ENCODE results near the gene TPST1. TPM values are rescaled to one million over a fixed set of nuclear protein-coding genes. Genes with fewer than 3 reads are reported as not detected.

The TPST1 gene
- 5.6 to 8.2 TPM (median 7.1 TPM) in 5 replicates for total RNA-seq (2022; extraction: Qiagen RNA extraction)

DNA sequence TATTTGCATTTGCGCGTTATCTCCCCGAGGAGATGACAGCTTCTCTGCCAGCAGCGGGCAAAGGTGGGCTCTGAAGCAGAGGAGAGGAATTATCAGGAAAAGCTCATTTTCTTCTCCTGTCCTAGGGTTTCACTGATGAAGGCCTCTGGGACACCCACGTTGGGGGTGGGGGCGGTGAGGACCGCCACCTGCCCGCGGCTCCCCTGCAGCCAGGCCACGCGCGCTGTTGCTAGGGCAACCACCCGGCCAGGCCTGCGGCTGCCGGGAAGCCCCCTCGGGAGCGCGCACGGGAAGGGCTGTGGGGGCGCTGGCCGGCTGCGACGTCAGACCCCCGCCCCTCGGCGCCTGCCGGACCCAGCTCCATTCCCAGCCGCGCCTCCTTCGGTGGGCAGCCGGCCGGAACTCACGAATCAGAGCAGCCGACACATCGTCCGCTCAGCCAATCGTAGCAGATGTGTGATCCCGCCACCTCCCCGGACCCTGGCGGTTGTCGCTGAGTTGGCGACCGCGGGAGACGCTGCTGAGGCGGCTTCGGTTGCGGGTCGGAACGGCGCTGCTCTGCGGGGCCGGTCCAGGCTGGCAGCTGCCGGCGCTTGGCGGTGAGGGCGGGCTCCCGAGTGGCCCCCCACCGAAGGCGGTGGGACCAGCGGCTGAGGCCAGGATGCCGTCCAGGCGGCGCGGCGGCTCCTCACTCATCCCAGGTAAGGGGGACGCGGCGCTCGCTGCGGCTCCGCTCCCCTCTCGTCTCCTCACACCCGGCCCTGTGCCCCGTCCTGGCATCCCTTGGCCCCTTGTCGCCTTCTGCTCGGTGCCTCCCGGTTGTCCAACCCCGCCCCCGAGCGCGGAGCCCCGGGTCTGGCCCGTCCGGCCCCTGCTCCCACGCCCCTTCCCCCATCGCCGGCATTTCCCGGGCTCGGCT, at the start of gene TPST1:
TPST1 (plus strand) TSS at position 513 of the 919 bp plus-strand sequence. CDS start 35,092 bp downstream, outside the sequence.

Other genes with a start within 250 kb of the TPST1 start
- 27.5 to 33.0 TPM (median 32.6 TPM) in 5 replicates for gene GUSB, start 223.1 kb upstream of the TPST1 start, total RNA-seq (2022; extraction: Qiagen RNA extraction)
- 19.5 to 25.2 TPM (median 22.8 TPM) in 5 replicates for gene ASL, start 129.5 kb upstream of the TPST1 start, total RNA-seq (2022; extraction: Qiagen RNA extraction)
- gene CRCP, start 90.5 kb upstream of the TPST1 start, total RNA-seq (2022; extraction: Qiagen RNA extraction) = 23.0 to 34.8 TPM (median 24.1 TPM) in 5 replicates

Data from A549 treated with AZD2906 at 1 μM for 4 hours (cell line).